Gastroesophageal sphincter (tissue), 4 donors: Measurements from ENCODE around the gene BAZ2B. TPM values are rescaled to one million over a fixed set of nuclear protein-coding genes. Genes with fewer than 3 reads are reported as not detected.

ENCODE experiments used
- ATAC-seq: fragments of 150-250 bp; one replicate; pipeline ENCODE4 v1.9.1; 2016; ENCODE audit warnings: mild to moderate bottlenecking, moderate library complexity
- H3K27ac ChIP-seq, 4 donors: fragments of 200-600 bp; sonication (generic) in 3 of 4; 1 replicate in 3 of 4; 2 replicates in 1 of 4; pipeline ENCODE4 v1.5.1; 2016 to 2019
- H3K27me3 ChIP-seq: fragments of 200-600 bp; sonication (generic); one replicate; pipeline ENCODE4 v1.5.1; 2019
- H3K36me3 ChIP-seq, 2 donors: fragments of 200-600 bp; sonication (generic); one replicate each; pipeline ENCODE4 v1.5.1; 2019; ENCODE audit warnings: control low read depth in 1 of 2
- H3K4me1 ChIP-seq, 3 donors: fragments of 200-600 bp; sonication (generic); 1 replicate in 2 of 3; 2 replicates in 1 of 3; pipeline ENCODE4 v1.5.1; 2016 to 2019; ENCODE audit warnings: control low read depth in 2 of 3
- H3K4me3 ChIP-seq, 2 donors: fragments of 200-600 bp; sonication (generic); one replicate each; pipeline ENCODE4 v1.5.1; 2019; ENCODE audit warnings: mild to moderate bottlenecking in 1 of 2, moderate library complexity in 1 of 2
- H3K9me3 ChIP-seq, 3 donors: fragments of 200-600 bp; sonication (generic); one replicate each; pipeline ENCODE4 v1.5.1; 2017 to 2019; ENCODE audit warnings: control low read depth in 2 of 3
- CTCF ChIP-seq, 4 experiments: fragments of 200-600 bp in 2 of 4; fragments of 450-650 bp in 2 of 4; sonication (generic) in 1 of 4; IDR thresholded peaks; one replicate each; pipeline ENCODE4 v1.5.1; 2017 to 2019; ENCODE audit warnings: antibody characterized with exemption in 4 of 4, mild to moderate bottlenecking in 2 of 4, moderate library complexity in 2 of 4
- EP300 ChIP-seq: sonication (generic); formaldehyde crosslinking; IDR thresholded peaks from one replicate; pipeline ENCODE4 v1.6.1; 2017; ENCODE audit warnings: antibody characterized with exemption, mild to moderate bottlenecking
- POLR2A ChIP-seq, 2 donors: fragments of 450-650 bp; IDR thresholded peaks; one replicate each; pipeline ENCODE4 v1.6.1; 2017; ENCODE audit warnings: antibody characterized with exemption in 2 of 2, mild to moderate bottlenecking in 2 of 2, moderate library complexity in 1 of 2
- POLR2AphosphoS5 ChIP-seq: sonication (generic); formaldehyde crosslinking; IDR thresholded peaks from one replicate; pipeline ENCODE4 v1.6.1; 2017; ENCODE audit warnings: antibody characterized with exemption
- WGBS, 2 donors: methylation state at CpG; one replicate each; pipeline ENCODE4 v1.1.5; 2018; ENCODE audit warnings: low coverage in 1 of 2; 5-methylcytosine and 5-hydroxymethylcytosine counted together
- total RNA-seq, 4 donors: library from RNA; depleted of rRNA; stranded (reverse); fragments of >200 nt; gene quantifications; one replicate each; pipeline ENCODE4 v1.1.0, GENCODE V29; 2016

The BAZ2B gene
- total RNA-seq, 4 donors from 2014 or later = 77.9 to 198 (median 113) TPM

GRCh38 chr2:159557437-159558034 lies 58.8 kb downstream of the BAZ2B start:
- no peaks in the 10 kb centered on the region for H3K4me1 ChIP-seq
- 54 to 87% methylated on average over 3 of the region's 5 CpGs for WGBS, 2 donors
- no peak for ATAC-seq

GRCh38 chr2:159555651-159556392 lies 60.5 kb downstream of the BAZ2B start:
- ATAC-seq = no peak
- H3K9me3 ChIP-seq = no peaks in the 10 kb centered on the region
- WGBS, 2 donors = 75 to 84% methylated on average over 4 of the region's 4 CpGs
- H3K36me3 ChIP-seq = no peaks in the 10 kb centered on the region
- H3K27ac ChIP-seq = no peak overlapping the region
- H3K4me1 ChIP-seq = no peaks in the 10 kb centered on the region
- no peak overlapping the region for H3K4me3 ChIP-seq
- no peak for TF ChIP-seq POLR2AphosphoS5
- no peak for TF ChIP-seq EP300
- TF ChIP-seq CTCF (IDR thresholded peaks at IDR 0.05) = no peak
- no peak for TF ChIP-seq POLR2A (IDR thresholded peaks at IDR 0.05)
- no peaks in the 10 kb centered on the region for H3K27me3 ChIP-seq

More at GRCh38 chr2:159557437-159558034, 58.8 kb downstream of the BAZ2B start:
- Histone ChIP-seq H3K4me3 (no peak overlapping the region), H3K27me3 (no peaks in the 10 kb centered on the region), H3K27ac (no peak overlapping the region), H3K9me3 (no peaks in the 10 kb centered on the region), H3K36me3 (no peaks in the 10 kb centered on the region)
- TF ChIP-seq CTCF (IDR thresholded peaks at IDR 0.05) (peak in 2 of 4 experiments; percentile 39 to 52), EP300 (no peak), POLR2A (IDR thresholded peaks at IDR 0.05) (no peak), POLR2AphosphoS5 (no peak)

GRCh38 chr2:159553727-159554126 lies 62.6 kb downstream of the BAZ2B start:
- no peak for TF ChIP-seq POLR2A (IDR thresholded peaks at IDR 0.05)
- no peak for TF ChIP-seq EP300
- TF ChIP-seq CTCF (IDR thresholded peaks at IDR 0.05) = no peak
- TF ChIP-seq POLR2AphosphoS5 = no peak
- H3K27me3 ChIP-seq = no peaks in the 10 kb centered on the region
- no peak overlapping the region for H3K27ac ChIP-seq
- 45 to 69% methylated on average over 1 of the region's 1 CpG for WGBS, 2 donors
- H3K4me1 ChIP-seq = no peaks in the 10 kb centered on the region
- no peak for ATAC-seq
- no peak overlapping the region for H3K4me3 ChIP-seq
- H3K36me3 ChIP-seq = peaks cover 0 to 3% of the 10 kb centered on the region in 2 donors
- H3K9me3 ChIP-seq = no peaks in the 10 kb centered on the region

GRCh38 chr2:159551806-159552205 lies 64.5 kb downstream of the BAZ2B start:
- Histone ChIP-seq H3K27me3 (no peaks in the 10 kb centered on the region), H3K27ac (no peak overlapping the region), H3K4me1 (peaks cover 0 to 10% (median 0%) of the 10 kb centered on the region in 3 donors), H3K9me3 (no peaks in the 10 kb centered on the region), H3K36me3 (peaks cover 0 to 3% of the 10 kb centered on the region in 2 donors), H3K4me3 (no peak overlapping the region)
- 77 to 92% methylated on average over 1 of the region's 1 CpG for WGBS, 2 donors
- no peak for ATAC-seq
- no peak for TF ChIP-seq POLR2A (IDR thresholded peaks at IDR 0.05)
- no peak for TF ChIP-seq CTCF (IDR thresholded peaks at IDR 0.05)
- no peak for TF ChIP-seq POLR2AphosphoS5
- no peak for TF ChIP-seq EP300

GRCh38 chr2:159550231-159550630 lies 66.1 kb downstream of the BAZ2B start:
- Histone ChIP-seq H3K9me3 (no peaks in the 10 kb centered on the region), H3K27me3 (no peaks in the 10 kb centered on the region), H3K4me3 (no peak overlapping the region), H3K27ac (no peak overlapping the region), H3K4me1 (peaks cover 0 to 10% (median 0%) of the 10 kb centered on the region in 3 donors), H3K36me3 (peaks cover 0 to 3% of the 10 kb centered on the region in 2 donors)
- no peak for TF ChIP-seq POLR2A (IDR thresholded peaks at IDR 0.05)
- TF ChIP-seq EP300 = no peak
- TF ChIP-seq CTCF (IDR thresholded peaks at IDR 0.05) = no peak
- no peak for TF ChIP-seq POLR2AphosphoS5
- no peak for ATAC-seq
- WGBS, 2 donors = 82 to 84% methylated on average over 2 of the region's 2 CpGs
